ENCODE data around the gene RALBP1.

RALBP1 gene

GRCh38 chr18:9568186-9568585 is 92.9 kb downstream of the RALBP1 start:
- Histone ChIP-seq H3K9me3 (ENCODE audit: severe bottlenecking) (no peaks in the 10 kb centered on the region), H3K4me1 (ENCODE audit: insufficient read depth, poor library complexity, severe bottlenecking) (no peaks in the 10 kb centered on the region), H3K27ac (ENCODE audit: poor library complexity, severe bottlenecking) (no peak overlapping the region), H3K27me3 (ENCODE audit: insufficient read depth, poor library complexity, severe bottlenecking) (no peaks in the 10 kb centered on the region), H3K4me3 (ENCODE audit: severe bottlenecking) (no peak overlapping the region), H3K36me3 (ENCODE audit: low read depth) (peaks cover 98% of the 10 kb centered on the region)
- ATAC-seq (ENCODE audit: low read depth) (no peak), DNase-seq (ENCODE audit: low spot score) (no peak)
- TF ChIP-seq, protein P1, sequence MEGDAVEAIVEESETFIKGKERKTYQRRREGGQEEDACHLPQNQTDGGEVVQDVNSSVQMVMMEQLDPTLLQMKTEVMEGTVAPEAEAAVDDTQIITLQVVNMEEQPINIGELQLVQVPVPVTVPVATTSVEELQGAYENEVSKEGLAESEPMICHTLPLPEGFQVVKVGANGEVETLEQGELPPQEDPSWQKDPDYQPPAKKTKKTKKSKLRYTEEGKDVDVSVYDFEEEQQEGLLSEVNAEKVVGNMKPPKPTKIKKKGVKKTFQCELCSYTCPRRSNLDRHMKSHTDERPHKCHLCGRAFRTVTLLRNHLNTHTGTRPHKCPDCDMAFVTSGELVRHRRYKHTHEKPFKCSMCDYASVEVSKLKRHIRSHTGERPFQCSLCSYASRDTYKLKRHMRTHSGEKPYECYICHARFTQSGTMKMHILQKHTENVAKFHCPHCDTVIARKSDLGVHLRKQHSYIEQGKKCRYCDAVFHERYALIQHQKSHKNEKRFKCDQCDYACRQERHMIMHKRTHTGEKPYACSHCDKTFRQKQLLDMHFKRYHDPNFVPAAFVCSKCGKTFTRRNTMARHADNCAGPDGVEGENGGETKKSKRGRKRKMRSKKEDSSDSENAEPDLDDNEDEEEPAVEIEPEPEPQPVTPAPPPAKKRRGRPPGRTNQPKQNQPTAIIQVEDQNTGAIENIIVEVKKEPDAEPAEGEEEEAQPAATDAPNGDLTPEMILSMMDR (IDR thresholded peaks at IDR 0.05; ENCODE audit: poor library complexity, severe bottlenecking) = no peak

- H3K27me3 ChIP-seq (ENCODE audit: insufficient read depth, poor library complexity, severe bottlenecking) = no peaks in the 10 kb centered on the region
- no peaks in the 10 kb centered on the region for H3K9me3 ChIP-seq (ENCODE audit: severe bottlenecking)
- no peak overlapping the region for H3K4me3 ChIP-seq (ENCODE audit: severe bottlenecking)
- peaks cover 98% of the 10 kb centered on the region for H3K36me3 ChIP-seq (ENCODE audit: low read depth)
- ATAC-seq (ENCODE audit: low read depth) (no peak), DNase-seq (ENCODE audit: low spot score) (no peak)
- H3K4me1 ChIP-seq (ENCODE audit: insufficient read depth, poor library complexity, severe bottlenecking) = no peaks in the 10 kb centered on the region
- H3K27ac ChIP-seq (ENCODE audit: poor library complexity, severe bottlenecking) = no peak overlapping the region
- TF ChIP-seq, protein P1 (IDR thresholded peaks at IDR 0.05; ENCODE audit: poor library complexity, severe bottlenecking) = no peak
These were observed 93.9 kb downstream of the RALBP1 start for GRCh38 chr18:9569178-9569577.

DNA sequence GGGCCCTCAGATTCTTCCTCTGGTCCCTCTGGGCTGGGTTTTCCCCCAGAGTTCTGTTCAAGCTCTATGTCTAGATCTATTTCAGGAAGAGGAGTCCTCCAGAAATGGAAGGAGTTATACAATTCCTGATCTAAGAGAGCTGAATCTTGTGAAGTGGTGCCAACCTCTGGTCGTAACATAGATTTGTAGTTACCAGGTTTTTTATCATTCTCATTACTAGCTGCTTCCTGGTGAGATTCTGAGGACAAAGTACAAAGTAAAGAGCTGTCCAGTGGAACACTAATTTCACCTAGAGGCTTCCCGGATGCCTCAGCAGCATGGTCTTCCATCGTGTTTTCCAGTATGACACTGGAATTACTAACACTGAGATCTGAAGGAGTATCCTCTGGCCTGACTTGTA is 94.9 kb downstream of the RALBP1 start:
- TF ChIP-seq, protein P1 (IDR thresholded peaks at IDR 0.05; ENCODE audit: poor library complexity, severe bottlenecking) = no peak
- H3K4me3 ChIP-seq (ENCODE audit: severe bottlenecking) = no peak overlapping the region
- no peak for ATAC-seq (ENCODE audit: low read depth)
- no peaks in the 10 kb centered on the region for H3K9me3 ChIP-seq (ENCODE audit: severe bottlenecking)
- no peak for DNase-seq (ENCODE audit: low spot score)
- no peaks in the 10 kb centered on the region for H3K4me1 ChIP-seq (ENCODE audit: insufficient read depth, poor library complexity, severe bottlenecking)
- H3K27ac ChIP-seq (ENCODE audit: poor library complexity, severe bottlenecking) = no peak overlapping the region
- peaks cover 100% of the 10 kb centered on the region for H3K36me3 ChIP-seq (ENCODE audit: low read depth)
- no peaks in the 10 kb centered on the region for H3K27me3 ChIP-seq (ENCODE audit: insufficient read depth, poor library complexity, severe bottlenecking)

GRCh38 chr18:9571546-9571945 is 96.2 kb downstream of the RALBP1 start:
- TF ChIP-seq, protein P1 (IDR thresholded peaks at IDR 0.05; ENCODE audit: poor library complexity, severe bottlenecking) = no peak
- Histone ChIP-seq H3K9me3 (ENCODE audit: severe bottlenecking) (no peaks in the 10 kb centered on the region), H3K27ac (ENCODE audit: poor library complexity, severe bottlenecking) (no peak overlapping the region), H3K36me3 (ENCODE audit: low read depth) (peaks cover 98% of the 10 kb centered on the region), H3K27me3 (ENCODE audit: insufficient read depth, poor library complexity, severe bottlenecking) (no peaks in the 10 kb centered on the region), H3K4me1 (ENCODE audit: insufficient read depth, poor library complexity, severe bottlenecking) (peaks cover 7% of the 10 kb centered on the region), H3K4me3 (ENCODE audit: severe bottlenecking) (no peak overlapping the region)
- ATAC-seq (ENCODE audit: low read depth) (no peak), DNase-seq (ENCODE audit: low spot score) (no peak)

DNA sequence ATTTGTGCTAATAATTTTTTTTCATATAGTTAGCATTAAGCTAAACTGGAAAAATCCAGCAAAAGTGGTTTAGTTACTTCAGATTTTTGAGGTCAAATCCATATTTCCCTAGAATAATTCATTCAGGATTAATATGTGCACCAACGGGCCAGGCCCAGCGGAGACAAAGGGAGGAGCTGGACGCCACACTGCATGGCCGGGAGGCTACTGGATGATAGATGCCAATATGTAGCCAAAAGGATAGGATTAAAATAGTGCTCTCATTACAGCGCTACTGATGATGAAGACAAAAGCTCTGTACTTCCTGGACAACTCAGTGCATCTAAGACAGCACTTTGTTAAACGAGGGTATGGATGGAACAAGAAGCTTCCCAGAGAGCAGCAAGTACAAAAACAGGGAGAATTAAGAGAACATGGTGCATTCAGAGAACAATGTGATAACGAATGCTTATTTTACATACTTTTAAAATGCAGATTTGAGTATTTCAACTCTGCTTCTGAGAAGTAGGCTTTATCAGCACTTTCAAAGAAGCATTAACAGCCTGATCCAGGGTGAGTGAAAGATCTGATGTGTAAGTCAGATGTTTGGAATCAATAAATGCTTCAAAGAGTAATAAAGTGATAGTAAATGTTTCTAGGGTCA is 99.3 kb downstream of the RALBP1 start:
- no peaks in the 10 kb centered on the region for H3K9me3 ChIP-seq (ENCODE audit: severe bottlenecking)
- TF ChIP-seq, protein P1 (IDR thresholded peaks at IDR 0.05; ENCODE audit: poor library complexity, severe bottlenecking) = no peak
- no peak for ATAC-seq (ENCODE audit: low read depth)
- H3K4me3 ChIP-seq (ENCODE audit: severe bottlenecking) = no peak overlapping the region
- H3K4me1 ChIP-seq (ENCODE audit: insufficient read depth, poor library complexity, severe bottlenecking) = peaks cover 25% of the 10 kb centered on the region
- no peaks in the 10 kb centered on the region for H3K27me3 ChIP-seq (ENCODE audit: insufficient read depth, poor library complexity, severe bottlenecking)
- peaks cover 95% of the 10 kb centered on the region for H3K36me3 ChIP-seq (ENCODE audit: low read depth)
- H3K27ac ChIP-seq (ENCODE audit: poor library complexity, severe bottlenecking) = no peak overlapping the region
- DNase-seq (ENCODE audit: low spot score) = no peak
